HG02884 (cell line): ENCODE results near the gene NLGN3.
"Not testable (repeated sequence)": the region's sequence is repeated elsewhere in the genome, so short reads cannot be mapped to it uniquely, and the experiment has no call there.

Source experiments
- ATAC-seq: cut with Tn5 transposase; IDR thresholded peaks from one replicate; pipeline ENCODE4 v1.9.1; 2021; ENCODE audit warnings: mild to moderate bottlenecking, moderate library complexity; ENCODE audit not compliant: unreplicated experiment

Gene NLGN3

DNA sequence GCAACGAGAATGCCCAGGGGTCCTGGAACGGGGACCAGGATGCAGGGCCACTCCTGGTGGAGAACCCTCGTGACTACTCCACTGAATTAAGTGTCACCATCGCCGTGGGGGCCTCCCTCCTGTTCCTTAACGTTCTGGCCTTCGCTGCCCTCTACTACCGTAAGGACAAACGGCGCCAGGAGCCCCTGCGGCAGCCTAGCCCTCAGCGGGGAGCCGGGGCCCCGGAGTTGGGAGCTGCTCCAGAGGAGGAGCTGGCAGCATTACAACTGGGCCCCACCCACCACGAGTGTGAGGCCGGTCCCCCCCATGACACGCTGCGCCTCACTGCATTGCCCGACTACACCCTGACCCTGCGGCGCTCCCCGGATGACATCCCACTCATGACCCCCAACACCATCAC lies 24.9 kb downstream of the NLGN3 start:
- ATAC-seq: no peak

DNA sequence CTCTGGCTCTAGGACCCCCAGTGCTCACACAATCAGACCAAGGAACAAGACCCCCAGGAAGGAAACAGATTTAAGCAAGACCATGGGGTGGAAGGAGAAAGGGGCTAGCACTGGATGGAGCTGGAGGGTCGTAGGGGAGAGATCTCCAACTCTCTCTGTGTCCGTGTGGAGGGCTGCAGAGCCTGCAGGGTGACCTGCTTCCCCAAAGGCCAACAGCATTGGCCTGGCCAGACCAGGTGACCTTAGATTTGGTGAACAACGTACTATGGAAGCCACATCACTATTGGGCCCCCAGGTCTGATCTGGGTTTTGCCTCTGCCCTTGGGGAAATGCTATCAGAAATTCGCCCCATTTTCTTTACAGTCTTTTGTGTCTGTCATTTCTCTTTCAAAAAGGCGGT lies 26.0 kb downstream of the NLGN3 start:
- ATAC-seq: no peak

DNA sequence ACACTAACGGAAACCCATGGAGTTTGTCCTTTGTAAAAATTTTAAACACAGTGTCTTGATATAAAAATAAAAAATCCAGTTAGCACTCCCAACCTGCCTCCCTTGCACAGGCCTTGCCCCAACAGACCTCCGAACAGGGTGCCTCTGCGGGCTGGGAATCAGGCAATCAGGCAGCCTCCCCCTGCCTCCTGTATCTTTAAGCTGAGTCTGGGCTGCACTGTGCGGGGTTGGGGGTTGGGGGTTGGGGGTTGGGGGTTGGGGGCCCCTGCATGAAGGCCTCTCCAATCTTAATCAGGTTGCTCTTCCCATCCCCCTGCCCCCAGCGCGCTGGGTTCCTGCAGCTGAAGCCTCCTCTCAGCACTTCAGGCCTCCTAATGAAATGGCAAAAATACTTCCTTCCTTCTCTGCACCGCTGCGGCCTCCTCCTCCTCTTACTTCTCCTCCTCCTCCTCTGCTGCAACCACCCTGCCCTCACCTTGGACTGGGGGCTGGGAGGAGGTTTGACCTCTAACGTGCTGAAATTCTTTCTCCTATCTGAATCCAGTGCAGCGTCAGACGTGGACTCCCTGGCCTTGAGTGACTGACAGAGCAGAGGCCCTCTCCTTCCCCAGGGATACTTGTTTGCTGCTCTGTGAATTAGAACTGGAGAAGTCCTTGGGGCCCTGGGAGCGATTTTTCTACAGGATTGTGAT lies 26.6 kb downstream of the NLGN3 start:
- ATAC-seq: no peak

- ATAC-seq: no peak
Measured at GRCh38 chrX:71173440-71173839, 28.8 kb downstream of the NLGN3 start.

DNA sequence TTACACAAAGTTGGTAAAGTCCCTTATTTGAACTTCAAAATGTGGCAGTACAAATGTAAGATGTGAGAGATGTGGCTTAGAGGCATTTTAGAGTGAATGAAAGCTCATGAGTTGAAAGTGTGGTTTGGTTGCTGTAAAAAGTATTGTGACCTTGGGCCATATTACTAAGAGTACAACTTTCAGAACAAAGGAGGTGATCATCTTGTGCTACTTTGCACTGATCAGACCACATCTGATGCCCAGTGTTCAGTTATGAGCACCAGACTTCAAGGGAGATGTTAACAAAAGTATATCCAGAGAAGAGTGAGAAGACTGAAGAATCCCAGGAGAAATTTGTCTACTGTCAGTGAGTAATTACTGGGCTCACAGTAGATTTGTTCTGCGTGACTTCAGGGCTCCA lies 30.2 kb downstream of the NLGN3 start:
- no peak for ATAC-seq

- ATAC-seq: no peak
Measured at GRCh38 chrX:71175531-71175930, 30.9 kb downstream of the NLGN3 start.

GRCh38 chrX:71177327-71177726 lies 32.7 kb downstream of the NLGN3 start:
- no peak for ATAC-seq

DNA sequence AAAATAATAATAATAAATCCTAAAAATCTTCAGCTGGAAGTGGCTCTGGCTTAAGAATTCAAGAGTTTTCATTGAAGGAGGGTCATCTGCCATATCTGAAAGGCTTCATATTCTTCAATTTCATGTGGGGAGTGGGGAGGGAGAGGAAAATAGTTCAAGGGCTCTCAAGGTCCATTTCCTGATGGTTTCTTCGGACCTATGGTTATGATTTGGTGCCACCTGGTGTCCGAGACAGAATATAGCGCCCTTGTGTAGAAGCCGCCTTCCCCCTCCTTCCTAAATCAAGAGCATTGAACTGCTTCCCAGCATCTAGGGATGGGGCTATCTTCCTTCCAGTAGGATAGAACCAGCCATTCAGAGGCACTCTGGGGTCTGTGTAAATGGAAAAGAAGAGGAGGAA lies 34.3 kb downstream of the NLGN3 start:
- ATAC-seq: no peak

- not testable (repeated sequence) for ATAC-seq
Measured at GRCh38 chrX:71180579-71181265, 36.1 kb downstream of the NLGN3 start.

DNA sequence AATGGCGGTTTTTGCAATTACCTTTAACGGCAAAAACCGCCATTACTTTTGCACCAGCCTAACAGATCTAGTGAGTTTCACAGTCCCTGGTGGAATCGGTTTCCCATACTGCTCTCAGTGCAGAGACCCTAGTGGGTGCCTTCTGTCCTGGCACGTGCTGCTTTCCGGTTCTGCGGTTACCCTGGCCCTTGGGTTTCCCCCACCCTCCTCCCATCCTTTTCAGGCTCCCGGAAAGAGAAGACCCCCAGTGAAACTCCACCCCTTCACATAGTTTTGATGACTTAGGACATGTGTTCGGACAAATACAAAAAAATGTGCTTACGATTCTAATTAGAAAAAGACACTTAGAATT lies 36.9 kb downstream of the NLGN3 start:
- peak; percentile 39 for ATAC-seq

GRCh38 chrX:71181910-71182799 lies 37.5 kb downstream of the NLGN3 start:
- peak; percentile 87 for ATAC-seq

DNA sequence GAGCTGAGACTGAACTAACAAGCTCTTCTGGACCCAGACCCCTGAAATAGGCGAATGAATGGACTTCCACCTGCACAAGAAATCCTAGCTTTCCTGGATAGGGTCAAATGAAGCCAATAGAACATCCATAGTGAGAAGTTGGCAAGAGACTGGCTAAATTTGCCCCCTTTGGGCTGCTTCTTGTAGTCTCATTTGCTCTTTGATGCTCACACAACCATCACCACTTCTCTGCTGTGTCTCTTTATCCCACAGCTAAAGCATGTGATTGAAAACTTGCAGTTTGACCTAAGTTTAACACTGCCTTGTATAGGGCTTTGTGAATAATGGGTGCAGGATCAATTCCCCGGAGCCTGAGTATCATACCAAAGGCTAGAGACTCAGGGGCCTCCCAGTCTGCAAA lies 38.2 kb downstream of the NLGN3 start:
- no peak for ATAC-seq

DNA sequence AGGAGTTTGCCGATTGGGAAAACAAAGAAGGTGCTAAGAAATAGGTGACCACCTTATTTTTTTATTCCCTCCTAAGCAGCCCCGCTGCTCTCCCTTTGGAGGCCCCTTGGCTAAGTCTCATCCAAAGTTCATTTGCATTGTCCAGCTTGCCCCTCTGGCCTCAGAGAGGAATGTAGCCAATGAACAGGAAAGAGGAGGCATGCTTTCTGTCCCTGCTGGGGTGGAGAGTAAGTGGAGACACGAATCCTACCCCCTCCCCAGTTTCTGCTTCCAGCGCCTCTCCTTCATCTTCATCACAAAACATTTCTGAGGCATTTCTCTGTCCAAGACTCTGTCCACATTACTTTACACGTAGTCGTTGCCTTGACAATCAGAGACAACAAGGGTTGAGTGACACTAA lies 38.7 kb downstream of the NLGN3 start:
- ATAC-seq: no peak

- ATAC-seq: no peak
Measured at GRCh38 chrX:71184092-71184491, 39.5 kb downstream of the NLGN3 start.

DNA sequence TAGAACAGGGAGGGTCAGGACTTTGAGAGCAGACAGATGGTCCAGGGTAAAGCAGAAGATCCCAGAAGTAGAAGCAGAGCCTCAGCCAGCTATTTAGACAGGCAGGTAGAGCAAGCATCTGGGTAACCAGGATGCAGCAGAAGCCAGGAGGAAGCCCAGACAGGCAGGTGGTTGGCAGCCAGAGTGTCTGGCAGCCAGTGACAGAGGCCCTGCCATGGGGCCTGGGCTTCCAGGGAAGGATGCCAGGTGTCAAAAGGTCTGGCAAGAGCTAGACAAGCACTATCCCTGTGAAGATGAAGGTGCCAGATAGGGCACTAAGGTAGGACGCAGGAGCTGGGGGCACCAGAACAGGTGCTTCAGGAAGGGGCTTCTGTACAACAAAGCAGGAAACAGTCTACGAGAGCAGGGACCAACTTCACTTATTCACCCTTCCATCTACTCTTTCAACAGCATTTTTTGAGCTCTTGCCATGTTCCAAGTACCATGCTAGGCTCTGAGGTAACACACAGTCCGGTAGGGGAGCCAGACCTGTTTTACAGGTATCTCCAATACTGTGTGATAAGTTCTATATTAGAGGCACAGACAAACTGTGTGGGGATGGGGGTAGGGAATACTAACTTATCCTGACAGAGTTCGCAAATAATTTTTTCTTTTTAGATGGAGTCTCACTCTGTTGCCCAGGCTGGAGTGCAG lies 40.3 kb downstream of the NLGN3 start:
- no peak for ATAC-seq

- no peak for ATAC-seq
Measured at GRCh38 chrX:71191248-71191647, 46.6 kb downstream of the NLGN3 start.

- ATAC-seq: no peak
Measured at GRCh38 chrX:71195964-71196649, 51.5 kb downstream of the NLGN3 start.

DNA sequence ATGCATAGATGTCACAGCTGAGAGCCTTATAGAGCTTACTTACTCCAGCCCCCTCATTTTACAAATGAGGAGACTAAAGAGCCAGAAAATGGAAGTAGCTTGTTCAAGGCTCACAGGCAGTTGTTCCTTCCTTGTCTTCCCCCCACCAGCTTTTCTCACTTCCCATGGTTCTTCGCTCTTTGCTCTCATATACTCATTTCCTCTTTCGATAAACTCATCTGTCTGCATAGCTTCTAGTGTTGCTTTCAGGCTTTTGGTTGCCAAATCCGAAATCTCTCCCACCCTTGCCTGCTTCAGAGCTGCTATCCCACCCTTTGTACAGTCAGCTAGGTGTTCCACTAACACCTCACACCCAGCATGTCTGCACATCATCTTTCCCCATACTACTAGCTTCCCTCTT lies 53.4 kb downstream of the NLGN3 start:
- ATAC-seq: peak; percentile 83

- ATAC-seq: no peak
Measured at GRCh38 chrX:71199252-71200008, 54.8 kb downstream of the NLGN3 start.

DNA sequence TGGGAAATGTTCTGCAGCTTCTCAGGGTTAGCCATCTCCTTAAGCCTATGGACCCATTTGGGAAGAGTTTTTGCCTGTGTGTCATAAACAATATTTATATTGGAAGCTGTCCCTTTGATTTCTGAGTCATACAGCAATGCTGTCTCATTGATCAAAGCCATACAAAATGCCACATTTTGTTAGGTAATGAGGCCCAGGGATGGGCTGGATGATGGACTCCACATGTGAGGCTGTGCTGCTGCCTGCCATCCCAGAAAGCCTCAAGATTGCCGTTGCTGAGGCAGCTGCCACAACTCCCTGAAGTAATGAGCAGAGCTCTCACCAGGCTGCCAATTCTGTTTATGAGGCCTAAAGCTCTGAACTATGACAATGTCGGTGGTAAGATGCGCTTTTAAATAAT lies 66.2 kb downstream of the NLGN3 start:
- ATAC-seq: no peak
